Natural killer cell (primary cell): ENCODE measurements around the gene KRTAP10-9. TPM values are rescaled to one million over a fixed set of nuclear protein-coding genes. Genes with fewer than 3 reads are reported as not detected.

Source experiments
- ATAC-seq, 3 donors: fragments of 150-1000 bp in 2 of 3; fragments of 200-7000 bp in 1 of 3; cut with Tn5 transposase; 1 replicate in 1 of 3; 2 replicates in 2 of 3; pipeline ENCODE4 v1.10.0; 2021; ENCODE audit warnings: mild to moderate bottlenecking in 2 of 3, moderate library complexity in 2 of 3
- DNase-seq, 2 donors: peaks; one replicate each; pipeline versions ENCODE4 v3.0.0 to v3.0.0-alpha.2; 2013 to 2021; ENCODE audit warnings: mixed read lengths in 1 of 2
- H3K27ac ChIP-seq: one replicate; pipeline ENCODE4 v1.5.1; 2013; ENCODE audit warnings: mild to moderate bottlenecking, low read length
- H3K27me3 ChIP-seq: one replicate; pipeline ENCODE4 v1.6.1; 2013; ENCODE audit warnings: low read length; ENCODE audit not compliant: control insufficient read depth, insufficient read depth
- H3K36me3 ChIP-seq: one replicate; pipeline ENCODE4 v1.6.1; 2013; ENCODE audit warnings: low read length; ENCODE audit not compliant: control insufficient read depth, insufficient read depth
- H3K4me1 ChIP-seq: one replicate; pipeline ENCODE4 v1.6.1; 2013; ENCODE audit warnings: low read length; ENCODE audit not compliant: control insufficient read depth, insufficient read depth
- H3K4me3 ChIP-seq: one replicate; pipeline ENCODE4 v1.5.1; 2013; ENCODE audit warnings: low read length
- H3K9me3 ChIP-seq: one replicate; pipeline ENCODE4 v1.6.1; 2013; ENCODE audit warnings: low read length; ENCODE audit not compliant: control insufficient read depth, insufficient read depth
- H3K27ac Mint-ChIP-seq, 2 donors: one replicate each; pipeline ENCODE4 v1.8.0; 2022; ENCODE audit warnings: mild to moderate bottlenecking in 2 of 2, mixed read lengths in 2 of 2, moderate library complexity in 1 of 2
- H3K27me3 Mint-ChIP-seq, 2 donors: one replicate each; pipeline ENCODE4 v1.8.0; 2022; ENCODE audit warnings: low read depth in 2 of 2, mixed read lengths in 2 of 2
- H3K36me3 Mint-ChIP-seq: one replicate; pipeline ENCODE4 v1.8.0; 2022; ENCODE audit warnings: mixed read lengths
- H3K4me1 Mint-ChIP-seq, 2 donors: one replicate each; pipeline ENCODE4 v1.8.0; 2022; ENCODE audit warnings: mixed read lengths in 2 of 2
- H3K4me3 Mint-ChIP-seq: one replicate; pipeline ENCODE4 v1.8.0; 2022; ENCODE audit warnings: mild to moderate bottlenecking, moderate library complexity, mixed read lengths
- H3K9me3 Mint-ChIP-seq, 2 donors: one replicate each; pipeline ENCODE4 v1.8.0; 2022; ENCODE audit warnings: mixed read lengths in 2 of 2
- WGBS: methylation state at CpG from one replicate; pipeline ENCODE4 v1.1.7; 2013; ENCODE audit warnings: missing lambda C conversion rate; ENCODE audit not compliant: insufficient coverage; 5-methylcytosine and 5-hydroxymethylcytosine counted together
- intact Hi-C: fragments of 100-400 bp; cut with micrococcal nuclease; formaldehyde crosslinking; loops from one replicate; pipeline ENCODE4 v1.14.2; 2022
- total RNA-seq, 4 donors: library from RNA; stranded (reverse); fragments of 120-200 nt in 1 of 4; gene quantifications; one replicate each; pipeline versions ENCODE4 v1.2.3 to v1.2.4, GENCODE V29; 2013 to 2022
- TF ChIP-seq, protein P1 (sequence below): fragments of 200-600 bp; IDR thresholded peaks from one replicate; pipeline ENCODE4 v1.8.0; 2022; ENCODE audit warnings: antibody characterized with exemption

Gene KRTAP10-9
- total RNA-seq, 3 donors from 2014 or later (not counting 1 experiment from before 2014, with no cell fraction given): not detected

DNA sequence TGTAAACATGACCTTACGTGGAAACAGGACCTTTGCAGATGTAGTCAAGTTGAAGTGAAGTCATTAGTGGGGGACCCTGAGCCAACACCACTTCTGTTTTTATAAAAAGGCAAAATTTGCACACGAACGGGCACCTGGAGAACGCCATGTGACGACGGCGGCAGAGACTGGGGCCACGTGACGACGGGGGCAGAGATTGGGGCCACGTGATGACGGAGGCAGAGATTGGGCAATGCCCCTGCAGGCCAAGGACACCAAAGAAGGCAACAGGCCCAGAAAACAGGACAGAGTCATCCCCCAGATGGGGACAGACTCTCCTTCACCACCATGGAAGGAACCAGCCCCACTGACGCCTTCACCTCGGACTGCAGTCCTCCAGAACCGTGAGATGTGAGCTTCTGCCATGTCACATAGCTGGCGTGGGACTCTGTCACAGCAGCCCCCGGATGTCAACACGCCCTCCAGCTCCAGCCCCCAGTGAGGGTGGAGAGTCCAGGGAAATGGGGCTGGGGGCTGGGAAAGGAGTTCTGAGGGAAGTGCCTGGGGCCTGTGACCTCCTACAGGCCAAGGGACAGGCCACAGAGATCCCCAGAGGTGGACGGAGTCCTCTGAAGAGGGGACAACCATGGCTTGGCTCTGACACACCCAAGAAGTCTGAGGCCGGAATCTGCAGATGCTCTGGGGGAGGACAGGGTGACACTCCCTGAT is 23.5 kb downstream of the KRTAP10-9 start:
- H3K4me3 Mint-ChIP-seq: no peak overlapping the region
- peak overlapping the region in 1 of 2 donors; percentile 24 for H3K27ac Mint-ChIP-seq
- intact Hi-C loops: no loop called here

GRCh38 chr21:44650973-44651675 is 24.2 kb downstream of the KRTAP10-9 start:
- peaks cover 3% of the 10 kb centered on the region for H3K36me3 Mint-ChIP-seq
- ATAC-seq: no peak
- H3K4me1 Mint-ChIP-seq: peaks cover 17 to 24% of the 10 kb centered on the region in 2 donors
- H3K4me3 Mint-ChIP-seq: no peak overlapping the region
- H3K9me3 ChIP-seq: peaks cover 7% of the 10 kb centered on the region
- no peaks in the 10 kb centered on the region for H3K27me3 ChIP-seq
- H3K36me3 ChIP-seq: no peaks in the 10 kb centered on the region
- no peak for DNase-seq
- peak overlapping the region in 1 of 2 donors; percentile 24 for H3K27ac Mint-ChIP-seq
- intact Hi-C loops: no loop called here
- WGBS: 85% methylated on average over 12 of the region's 12 CpGs
- peaks cover 0 to 3% of the 10 kb centered on the region in 2 donors for H3K27me3 Mint-ChIP-seq
- H3K9me3 Mint-ChIP-seq: peaks cover 0 to under 1% of the 10 kb centered on the region in 2 donors
- TF ChIP-seq, protein P1, sequence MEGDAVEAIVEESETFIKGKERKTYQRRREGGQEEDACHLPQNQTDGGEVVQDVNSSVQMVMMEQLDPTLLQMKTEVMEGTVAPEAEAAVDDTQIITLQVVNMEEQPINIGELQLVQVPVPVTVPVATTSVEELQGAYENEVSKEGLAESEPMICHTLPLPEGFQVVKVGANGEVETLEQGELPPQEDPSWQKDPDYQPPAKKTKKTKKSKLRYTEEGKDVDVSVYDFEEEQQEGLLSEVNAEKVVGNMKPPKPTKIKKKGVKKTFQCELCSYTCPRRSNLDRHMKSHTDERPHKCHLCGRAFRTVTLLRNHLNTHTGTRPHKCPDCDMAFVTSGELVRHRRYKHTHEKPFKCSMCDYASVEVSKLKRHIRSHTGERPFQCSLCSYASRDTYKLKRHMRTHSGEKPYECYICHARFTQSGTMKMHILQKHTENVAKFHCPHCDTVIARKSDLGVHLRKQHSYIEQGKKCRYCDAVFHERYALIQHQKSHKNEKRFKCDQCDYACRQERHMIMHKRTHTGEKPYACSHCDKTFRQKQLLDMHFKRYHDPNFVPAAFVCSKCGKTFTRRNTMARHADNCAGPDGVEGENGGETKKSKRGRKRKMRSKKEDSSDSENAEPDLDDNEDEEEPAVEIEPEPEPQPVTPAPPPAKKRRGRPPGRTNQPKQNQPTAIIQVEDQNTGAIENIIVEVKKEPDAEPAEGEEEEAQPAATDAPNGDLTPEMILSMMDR: no peak
- peaks cover 32% of the 10 kb centered on the region for H3K4me1 ChIP-seq
- H3K27ac ChIP-seq: no peak overlapping the region
- no peak overlapping the region for H3K4me3 ChIP-seq

More for the DNA sequence above, 23.5 kb downstream of the KRTAP10-9 start:
- ATAC-seq (peak in 1 of 3 donors; percentile 8), DNase-seq (no peak)
- Histone ChIP-seq H3K9me3 (peaks cover 1% of the 10 kb centered on the region), H3K27ac (no peak overlapping the region), H3K27me3 (no peaks in the 10 kb centered on the region), H3K4me3 (no peak overlapping the region), H3K36me3 (no peaks in the 10 kb centered on the region), H3K4me1 (peaks cover 25% of the 10 kb centered on the region)
- H3K36me3 Mint-ChIP-seq: no peaks in the 10 kb centered on the region
- TF ChIP-seq, protein P1: no peak
- peaks cover 0 to 3% of the 10 kb centered on the region in 2 donors for H3K27me3 Mint-ChIP-seq
- WGBS: 87% methylated on average over 20 of the region's 20 CpGs
- no peaks in the 10 kb centered on the region for H3K9me3 Mint-ChIP-seq
- H3K4me1 Mint-ChIP-seq: peaks cover 16 to 21% of the 10 kb centered on the region in 2 donors

GRCh38 chr21:44653123-44653522 is 26.2 kb downstream of the KRTAP10-9 start:
- ATAC-seq (no peak), DNase-seq (peak in 1 of 2 donors; percentile 28)
- TF ChIP-seq, protein P1: no peak
- WGBS: 84% methylated on average over 14 of the region's 14 CpGs
- H3K4me1 Mint-ChIP-seq: peaks cover 35 to 37% of the 10 kb centered on the region in 2 donors
- H3K36me3 Mint-ChIP-seq: peaks cover 18% of the 10 kb centered on the region
- H3K27ac Mint-ChIP-seq: no peak overlapping the region
- intact Hi-C loops: no loop called here
- no peaks in the 10 kb centered on the region for H3K27me3 ChIP-seq
- H3K4me3 Mint-ChIP-seq: no peak overlapping the region
- H3K9me3 ChIP-seq: peaks cover 13% of the 10 kb centered on the region
- peaks cover 46% of the 10 kb centered on the region for H3K4me1 ChIP-seq
- H3K36me3 ChIP-seq: no peaks in the 10 kb centered on the region
- H3K27ac ChIP-seq: no peak overlapping the region
- no peaks in the 10 kb centered on the region for H3K27me3 Mint-ChIP-seq
- peaks cover 2 to 10% of the 10 kb centered on the region in 2 donors for H3K9me3 Mint-ChIP-seq
- H3K4me3 ChIP-seq: no peak overlapping the region
